ENCODE data around the gene PLEKHG2. TPM values are rescaled to one million over a fixed set of nuclear protein-coding genes. Genes with fewer than 3 reads are reported as not detected.
"Not testable (repeated sequence)": the region's sequence is repeated elsewhere in the genome, so short reads cannot be mapped to it uniquely, and the experiment has no call there.

The PLEKHG2 gene
- polyA plus RNA-seq, 2 of the 4 experiments (the other 2 are of a cell fraction) = 21.6 to 41.7 TPM

- Histone ChIP-seq H3K4me2 (no peak overlapping the region), H3K27ac (no peak overlapping the region), H3K9me3 (no peaks in the 10 kb centered on the region), H3K4me3 (no peak overlapping the region), H3K4me1 (no peaks in the 10 kb centered on the region)
- no peak for DNase-seq (ENCODE audit: low read depth in 1 of 2, low spot score in 1 of 2)
- TF ChIP-seq REST (IDR thresholded peaks at IDR 0.05) = no peak
- no peak for TF ChIP-seq ESRRA (IDR thresholded peaks at IDR 0.05; ENCODE audit: borderline replicate concordance, low read length)
- no peak for TF ChIP-seq EP300 (IDR thresholded peaks at IDR 0.05)
- no peak for TF ChIP-seq FOSB (CRISPR knock-in tag; IDR thresholded peaks at IDR 0.05)
- TF ChIP-seq SMC3 (IDR thresholded peaks at IDR 0.05) = no peak
- TF ChIP-seq PBX3 (IDR thresholded peaks at IDR 0.05) = no peak
- TF ChIP-seq MAX (IDR thresholded peaks at IDR 0.05) = no peak
- no peak for TF ChIP-seq TFCP2L1 (CRISPR knock-in tag; IDR thresholded peaks at IDR 0.05)
- TF ChIP-seq PHF8 (IDR thresholded peaks at IDR 0.05; ENCODE audit: borderline replicate concordance, low read depth) = no peak
- no peak for TF ChIP-seq JUN (IDR thresholded peaks at IDR 0.05)
- no peak for TF ChIP-seq E2F6 (IDR thresholded peaks at IDR 0.05; ENCODE audit: borderline replicate concordance, low read depth)
- no peak for TF ChIP-seq MYC (IDR thresholded peaks at IDR 0.05; ENCODE audit: borderline replicate concordance, low read length)
- TF ChIP-seq NR3C1 (IDR thresholded peaks at IDR 0.05) = no peak
- no peak for TF ChIP-seq NFE2L2 (conservative IDR thresholded peaks at IDR 0.05; ENCODE audit: low read length)
- TF ChIP-seq KDM5A (IDR thresholded peaks at IDR 0.05) = no peak
- TF ChIP-seq CHD2 (IDR thresholded peaks at IDR 0.05; ENCODE audit: low read length, partially characterized antibody) = no peak
- ATAC-seq = no peak
- ChIA-PET POLR2A (interaction anchor here (1.5 to 2.8 kb wide), 2 partner anchors 15 to 31 kb away, joined by 3 to 11 read pairs; partner anchors contain the start of genes MED29, PAF1 and ZFP36), CTCF (interaction anchor here (0.6 to 1.7 kb wide), 12 partner anchors 9 to 445 kb away, joined by 3 to 12 read pairs (median 4); partner anchors contain the start of genes MRPS12, PAF1, SAMD4B and SARS2)
- no peak for FAIRE-seq
Measured at GRCh38 chr19:39375929-39376328, 36.5 kb upstream of the PLEKHG2 start.

GRCh38 chr19:39377373-39378362 lies 34.8 kb upstream of the PLEKHG2 start:
- ChIA-PET CTCF (interaction anchor here (0.7 to 4.3 kb wide), 9 partner anchors 9 to 68 kb away, joined by 3 to 25 read pairs (median 4); partner anchors contain the start of genes MED29, PAF1 and PLEKHG2), POLR2A (interaction anchor here (2.8 kb wide), 1 partner anchor 13 kb away, joined by 11 read pairs; the partner anchor contains the start of genes MED29 and PAF1)
- Histone ChIP-seq H3K4me2 (no peak overlapping the region), H3K9me3 (no peaks in the 10 kb centered on the region), H3K27ac (no peak overlapping the region), H3K4me3 (no peak overlapping the region), H3K4me1 (no peaks in the 10 kb centered on the region)
- 89% methylated on average over 18 of the region's 18 CpGs for WGBS (ENCODE audit: missing lambda C conversion rate)
- FAIRE-seq = no peak
- no peak for DNase-seq (ENCODE audit: low read depth in 1 of 2, low spot score in 1 of 2)
- no peak for ATAC-seq
- TF ChIP-seq NPAS2 (CRISPR knock-in tag; IDR thresholded peaks at IDR 0.05; ENCODE audit: borderline replicate concordance) (no peak), BHLHE40 (IDR thresholded peaks at IDR 0.05; ENCODE audit: low read depth, low read length) (no peak), E2F6 (IDR thresholded peaks at IDR 0.05; ENCODE audit: borderline replicate concordance, low read depth) (no peak), KDM5A (IDR thresholded peaks at IDR 0.05) (no peak), TFCP2L1 (CRISPR knock-in tag; IDR thresholded peaks at IDR 0.05) (no peak), RCOR1 (IDR thresholded peaks at IDR 0.05; ENCODE audit: low read depth, low read length) (no peak)

GRCh38 chr19:39379366-39379765 lies 33.1 kb upstream of the PLEKHG2 start:
- ATAC-seq; H3K4me3 ChIP-seq; H3K9me3 ChIP-seq; FAIRE-seq; H3K4me1 ChIP-seq; POLR2A ChIA-PET; H3K27ac ChIP-seq; H3K4me2 ChIP-seq; DNase-seq (ENCODE audit: low read depth in 1 of 2, low spot score in 1 of 2): not testable (repeated sequence)
- CTCF ChIA-PET = interaction anchor here (1.0 to 4.3 kb wide), 8 partner anchors 9 to 32 kb away, joined by 4 to 25 read pairs (median 6); partner anchors contain the start of genes MED29, PAF1 and PLEKHG2
- WGBS (ENCODE audit: missing lambda C conversion rate) = 98% methylated on average over 4 of the region's 4 CpGs

Data from A549 (cell line).